Inflammatory macrophage (primary cell): Measurements from ENCODE around the gene LZTS3.
"Not testable (repeated sequence)": the region's sequence is repeated elsewhere in the genome, so short reads cannot be mapped to it uniquely, and the experiment has no call there.

Experiments
- DNase-seq, 2 donors: peaks; one replicate each; pipeline ENCODE4 v3.0.0-alpha.2; 2020 to 2022

LZTS3 gene

DNA sequence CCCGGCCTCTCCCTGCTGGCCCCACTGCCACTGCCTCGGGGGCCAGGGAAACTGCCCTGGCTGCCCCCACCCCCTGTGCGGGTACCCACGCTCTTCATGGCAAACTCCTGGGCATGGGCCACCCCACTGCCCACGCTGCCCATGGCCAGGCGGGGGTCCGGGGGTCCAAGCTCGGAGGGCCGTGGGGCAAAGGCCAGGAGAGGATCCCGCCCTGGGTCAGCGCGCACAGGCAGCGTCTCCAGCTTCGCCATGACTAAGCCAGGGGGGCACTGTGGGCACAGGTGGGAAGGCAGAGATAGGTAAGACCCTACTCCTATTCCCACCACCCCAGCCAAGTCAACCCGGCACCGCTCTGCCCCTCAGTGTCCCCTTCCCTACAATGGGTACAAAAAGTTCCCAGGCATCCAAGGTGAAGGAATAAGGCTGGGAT, 6.4 kb downstream of the LZTS3 start:
- DNase-seq = no peak

DNA sequence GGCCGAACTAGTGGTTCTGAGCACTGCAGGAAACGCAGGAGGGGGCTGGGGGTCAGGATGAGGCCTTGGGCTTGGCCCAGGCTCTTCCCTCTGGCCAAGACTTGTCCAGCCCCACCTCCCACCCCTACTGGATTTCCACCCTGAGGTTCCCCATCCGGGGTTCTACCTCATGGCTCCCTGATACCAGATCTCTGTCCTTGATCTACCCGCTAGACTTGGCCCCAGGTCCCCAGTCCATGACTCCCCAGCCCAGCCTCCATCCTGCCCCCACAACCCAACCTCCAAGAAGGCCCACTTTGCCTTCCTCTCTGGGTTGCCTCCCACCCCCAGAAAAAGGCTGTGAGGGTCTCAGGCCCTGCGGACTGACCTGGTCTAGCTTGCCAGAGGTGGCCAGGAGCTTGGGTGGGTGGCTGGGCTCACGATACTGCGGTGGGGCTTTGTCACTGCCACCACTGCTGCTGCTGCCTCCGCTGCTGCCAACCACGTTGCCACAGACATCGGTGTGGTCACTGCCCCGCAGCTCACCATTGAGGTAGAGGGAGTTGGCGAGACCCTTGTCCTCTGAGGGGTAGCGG, 6.9 kb downstream of the LZTS3 start:
- no peak for DNase-seq

DNA sequence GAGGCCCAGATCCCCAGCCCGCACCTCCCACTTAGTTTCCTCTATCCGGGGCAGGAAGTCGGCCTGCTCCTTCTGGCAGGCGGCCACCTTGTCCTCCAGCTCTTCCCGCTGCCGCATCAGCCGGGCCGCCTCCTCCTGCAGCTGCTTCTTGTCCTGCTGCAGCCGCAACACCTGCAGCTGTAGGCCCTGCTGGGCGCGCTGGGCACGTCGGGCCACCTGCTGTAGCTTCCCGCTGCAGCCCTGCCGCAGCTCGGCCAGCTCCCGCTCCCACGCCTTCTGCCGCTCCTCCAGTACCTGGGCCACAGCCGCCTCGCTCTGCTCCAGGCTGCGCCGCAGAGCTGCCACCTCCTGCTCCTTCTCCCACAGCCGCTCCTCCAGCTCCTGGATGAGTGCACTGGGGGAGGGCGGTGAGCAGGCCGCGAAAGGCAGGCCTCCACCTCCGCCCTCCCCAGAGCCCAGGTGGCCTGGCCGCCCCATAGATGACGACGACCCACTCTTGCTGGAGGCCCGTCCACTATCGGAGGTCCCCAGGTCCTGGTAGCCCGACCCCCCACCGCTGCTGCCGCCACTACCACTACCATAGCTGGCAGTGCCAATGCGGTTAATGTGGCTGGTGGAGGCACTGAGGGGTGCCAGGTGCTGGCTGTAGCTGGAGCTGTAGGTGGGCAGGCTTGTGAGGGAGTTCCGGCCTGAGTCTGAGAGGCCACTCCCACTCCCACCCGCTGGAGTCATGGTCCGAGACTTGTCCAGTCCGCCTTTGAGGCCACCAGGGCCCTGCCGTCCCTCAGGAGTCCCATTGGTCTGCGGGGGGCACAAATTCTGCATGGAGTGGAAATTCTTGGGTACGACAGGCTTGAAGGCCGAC, 7.6 kb downstream of the LZTS3 start:
- peak in 1 of 2 donors; percentile 16 for DNase-seq

- no peak for DNase-seq
These were observed 8.5 kb downstream of the LZTS3 start for GRCh38 chr20:3164763-3165410.

GRCh38 chr20:3164043-3164762, 9.1 kb downstream of the LZTS3 start:
- DNase-seq = no peak

- no peak for DNase-seq
These were observed 10.0 kb downstream of the LZTS3 start for GRCh38 chr20:3163099-3164042.

- DNase-seq = no peak
These were observed 11.2 kb downstream of the LZTS3 start for GRCh38 chr20:3162080-3162611.

DNA sequence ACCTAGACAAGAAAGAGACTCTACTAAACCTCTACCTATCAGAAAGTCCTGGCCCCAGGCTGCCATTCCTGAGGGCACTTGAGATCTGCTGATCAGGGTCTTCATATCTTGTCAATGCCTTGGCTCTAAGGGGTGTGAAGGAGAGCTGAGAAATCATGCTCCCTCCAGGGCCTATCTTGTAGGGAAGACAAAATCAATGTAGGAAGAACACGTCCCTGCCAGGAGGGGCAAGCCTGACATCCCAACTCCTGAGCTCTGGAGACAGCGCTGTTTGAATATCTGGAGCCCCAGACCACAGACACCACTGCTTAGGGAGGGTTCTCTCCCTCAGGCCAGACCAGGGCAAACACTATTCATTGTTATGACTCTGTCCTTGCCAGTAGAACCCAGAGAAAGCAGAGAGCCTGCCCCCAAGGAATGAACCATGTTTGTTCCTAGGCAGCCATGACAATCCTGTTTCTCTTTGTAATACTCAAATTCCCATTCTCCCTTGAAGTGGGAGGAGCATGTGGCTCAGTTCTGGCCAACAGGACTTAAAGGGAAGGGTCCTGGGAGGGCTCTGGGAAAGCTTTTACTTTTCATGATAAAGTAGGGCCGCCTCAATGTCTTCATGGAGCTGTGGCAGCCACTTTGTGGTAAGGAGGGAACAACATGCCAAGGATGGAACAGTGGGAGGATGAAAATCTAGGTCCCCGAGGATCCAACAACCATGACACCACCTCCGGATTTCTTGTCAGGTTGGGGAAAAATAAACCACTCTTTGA, 11.9 kb downstream of the LZTS3 start:
- DNase-seq = no peak

DNA sequence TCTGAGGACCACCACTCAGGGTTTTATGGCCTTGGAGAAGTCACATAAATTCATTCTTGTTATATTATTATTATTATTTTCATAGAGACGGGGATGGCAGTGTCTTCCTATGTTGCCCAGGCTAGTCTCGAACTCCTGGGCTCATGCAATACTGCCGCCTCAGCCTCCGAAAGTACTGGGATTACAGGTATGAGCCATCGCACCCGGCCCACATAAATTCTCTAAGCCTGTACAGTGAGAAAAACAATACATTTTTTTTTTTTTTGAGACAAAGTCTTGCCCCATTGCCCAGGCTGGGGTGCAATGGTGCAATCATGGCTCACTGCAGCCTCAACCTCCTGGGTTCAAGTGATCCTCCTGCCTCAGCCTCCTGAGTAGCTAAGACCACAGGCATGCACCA, 12.9 kb downstream of the LZTS3 start:
- DNase-seq = no peak

DNA sequence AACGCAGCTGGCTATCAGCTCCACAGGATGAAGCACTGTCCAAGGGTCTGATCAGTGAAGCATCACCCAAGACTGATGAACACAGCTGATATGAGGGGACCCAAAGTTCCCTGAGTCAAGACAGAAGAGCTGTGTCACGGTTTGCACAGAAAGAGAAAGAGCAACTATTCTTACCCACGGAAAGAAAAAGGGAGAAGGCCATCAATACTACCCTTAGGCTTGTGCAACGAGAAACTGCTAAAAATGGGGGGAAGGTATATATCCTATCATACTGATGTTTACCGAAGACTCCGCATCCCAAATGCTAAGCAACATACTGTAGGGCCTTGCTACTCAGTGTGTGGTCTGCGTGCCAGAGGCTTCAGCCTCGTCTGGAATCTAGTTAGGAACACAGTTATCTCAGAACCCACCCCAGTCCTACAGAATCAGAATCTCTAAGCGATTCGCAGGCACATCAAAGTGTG, 14.3 kb downstream of the LZTS3 start:
- DNase-seq = peak in 1 of 2 donors; percentile 16

- no peak for DNase-seq
These were observed 15.5 kb downstream of the LZTS3 start for GRCh38 chr20:3157817-3158216.

- DNase-seq = peak; percentile 59 to 76
These were observed 16.3 kb downstream of the LZTS3 start for GRCh38 chr20:3156811-3157619.

- DNase-seq = not testable (repeated sequence)
These were observed 21.2 kb downstream of the LZTS3 start for GRCh38 chr20:3152057-3152644.

GRCh38 chr20:3150908-3151307, 22.4 kb downstream of the LZTS3 start:
- DNase-seq = no peak

DNA sequence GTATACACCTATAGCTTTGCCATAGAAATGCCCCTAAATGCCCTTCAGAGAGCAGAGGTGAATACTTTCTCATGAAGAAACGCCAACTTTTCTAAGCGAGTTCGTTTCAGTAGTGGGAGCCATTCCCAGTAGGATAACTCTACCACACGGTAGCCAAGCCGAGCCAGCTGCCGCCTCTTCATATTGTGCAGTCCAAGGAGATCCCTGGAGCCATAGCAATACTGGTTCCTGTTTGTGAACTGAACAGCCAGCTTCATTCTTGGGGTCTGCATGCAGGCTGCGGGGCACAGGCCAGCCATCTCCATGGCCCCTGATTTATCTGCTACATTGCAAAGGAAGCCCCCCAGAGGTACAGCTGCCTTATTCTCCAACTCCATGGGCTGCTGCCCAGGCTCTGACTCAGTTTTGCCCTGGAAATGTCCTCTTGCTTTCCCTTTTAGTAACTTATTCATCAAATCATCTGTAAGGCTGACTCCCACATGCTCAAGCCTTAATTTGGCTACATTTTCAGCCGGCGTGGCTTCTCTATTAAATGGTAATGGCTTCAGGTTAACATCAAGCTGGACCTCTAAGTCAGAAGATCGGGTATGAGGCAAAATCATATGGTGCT, 26.5 kb downstream of the LZTS3 start:
- no peak for DNase-seq

GRCh38 chr20:3141757-3142156, 31.6 kb downstream of the LZTS3 start:
- no peak for DNase-seq

GRCh38 chr20:3137492-3137891, 35.9 kb downstream of the LZTS3 start:
- DNase-seq = no peak

DNA sequence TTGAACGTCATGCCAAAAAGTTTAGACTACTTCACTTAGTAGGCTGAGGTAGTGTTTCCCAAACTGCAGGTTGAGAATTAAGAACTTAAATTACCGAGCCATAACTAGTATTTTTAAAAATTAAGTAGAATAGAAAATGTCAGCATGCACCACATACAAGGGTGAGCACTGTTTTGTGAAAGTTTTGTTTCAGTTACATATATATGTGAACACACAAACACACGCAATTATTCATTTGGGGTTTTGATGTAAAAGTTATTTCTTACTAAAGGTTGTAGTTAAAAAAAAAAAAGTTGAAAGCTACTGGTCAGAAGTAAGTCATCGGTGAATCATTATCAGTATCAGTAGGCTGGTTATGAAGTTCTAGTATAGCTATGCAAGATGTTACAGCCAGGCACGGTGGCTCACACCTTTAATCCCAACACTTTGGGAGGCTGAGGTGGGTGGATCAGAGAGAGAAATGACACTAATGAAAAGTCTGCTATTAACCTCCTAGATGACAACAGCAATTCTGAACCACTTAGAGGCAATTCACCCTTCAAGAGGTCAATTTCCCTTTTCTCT, 37.8 kb downstream of the LZTS3 start:
- DNase-seq = no peak

DNA sequence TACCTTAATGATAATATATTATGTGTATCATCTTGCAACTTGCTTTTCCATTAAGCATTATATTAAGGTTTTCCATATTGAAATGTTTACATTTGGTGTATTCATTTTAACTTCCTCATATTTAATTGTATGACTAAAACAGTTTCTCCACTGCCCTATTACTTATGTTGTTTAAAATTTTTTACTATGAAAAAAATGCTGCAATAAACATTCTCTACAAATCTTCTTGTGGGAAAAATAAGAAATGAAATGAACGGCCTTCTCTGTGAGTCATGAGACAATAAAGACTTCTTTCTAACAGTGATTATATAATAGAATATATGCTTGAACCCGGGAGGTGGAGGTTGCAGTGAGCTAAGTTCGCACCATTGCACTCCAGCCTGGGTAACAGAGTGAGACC, 39.2 kb downstream of the LZTS3 start:
- DNase-seq = peak in 1 of 2 donors; percentile 9
